Hepatocyte (in vitro differentiated cells): Measurements from ENCODE around the gene GNPAT.

Experiments
- CTCF ChIP-seq: fragments of 200-600 bp; sonication (generic); IDR thresholded peaks from 2 replicates; pipeline ENCODE4 v1.5.1; 2016; ENCODE audit warnings: antibody characterized with exemption, mild to moderate bottlenecking; ENCODE audit not compliant: poor library complexity
- EZH2 ChIP-seq: fragments of 200-600 bp; sonication (generic); IDR thresholded peaks from 2 replicates; pipeline ENCODE4 v1.6.1; 2016; ENCODE audit warnings: antibody characterized with exemption, mild to moderate bottlenecking, borderline replicate concordance
- EZH2phosphoT487 ChIP-seq: fragments of 200-600 bp; sonication (generic); IDR thresholded peaks from one replicate; pipeline ENCODE4 v1.6.1; 2018; ENCODE audit warnings: antibody characterized with exemption, mild to moderate bottlenecking, low read depth, moderate library complexity; ENCODE audit not compliant: unreplicated experiment, severe bottlenecking

- TF ChIP-seq CTCF: no peak
- no peak for TF ChIP-seq EZH2phosphoT487
- TF ChIP-seq EZH2: no peak
Observed at GRCh38 chr1:231265379-231265778, 24.4 kb downstream of the GNPAT start.
